ENCODE data around the gene NRG2. TPM values are rescaled to one million over a fixed set of nuclear protein-coding genes. Genes with fewer than 3 reads are reported as not detected.

The NRG2 gene
- total and polyA plus RNA-seq, 2 experiments from 2014 or later, result 0.37 to 1.3 TPM

DNA sequence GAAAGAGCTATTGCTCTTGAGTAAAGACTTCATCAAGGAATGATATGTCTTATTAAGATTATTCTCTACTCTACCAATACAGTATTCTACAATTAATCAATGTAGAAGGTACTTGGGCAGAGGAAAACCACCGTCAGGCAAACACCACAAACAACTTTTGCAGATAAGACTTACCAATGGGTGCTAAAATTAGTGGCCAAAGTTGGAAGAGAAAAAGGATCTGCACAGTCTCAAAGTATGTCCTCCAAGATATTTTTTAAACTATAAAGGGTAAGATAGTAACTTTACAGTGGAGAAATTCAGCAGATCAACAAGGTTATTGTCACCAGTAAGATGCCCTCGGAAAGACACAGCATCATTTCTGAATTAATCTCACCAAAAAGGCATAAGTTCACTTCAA is 38.9 kb downstream of the NRG2 start:
- DNase-seq (ENCODE audit: low spot score) (no peak), ATAC-seq (no peak)
- Histone ChIP-seq H2AFZ (no peak overlapping the region), H3K4me2 (no peak overlapping the region), H3F3A (replicated peaks; ENCODE audit: low read depth) (no peaks in the 10 kb centered on the region), H3K79me2 (replicated peaks; ENCODE audit: insufficient read depth) (no peaks in the 10 kb centered on the region), H3K4me1 (ENCODE audit: insufficient read depth) (no peaks in the 10 kb centered on the region), H3K27me3 (ENCODE audit: insufficient read depth) (no peaks in the 10 kb centered on the region), H3K4me3 (no peak overlapping the region), H3K9me2 (ENCODE audit: insufficient read depth) (no peaks in the 10 kb centered on the region), H3K36me3 (ENCODE audit: insufficient read depth) (no peaks in the 10 kb centered on the region), H4K20me1 (replicated peaks; ENCODE audit: insufficient read depth) (no peaks in the 10 kb centered on the region), H3K27ac (ENCODE audit: low read depth) (no peak overlapping the region)
- H3K9me3 Mint-ChIP-seq, result no peaks in the 10 kb centered on the region
- H3K27ac Mint-ChIP-seq, result no peak overlapping the region
- H3K36me3 Mint-ChIP-seq (ENCODE audit: low read depth), result no peaks in the 10 kb centered on the region
- no peak for TF ChIP-seq JUNB (IDR thresholded peaks at IDR 0.05; ENCODE audit: unreplicated experiment)
- TF ChIP-seq POLR2AphosphoS5 (IDR thresholded peaks at IDR 0.05; ENCODE audit: low read depth), result no peak
- TF ChIP-seq ZNF331 (CRISPR knock-in tag; IDR thresholded peaks at IDR 0.05; ENCODE audit: low read depth), result no peak
- no peak for TF ChIP-seq NANOG (IDR thresholded peaks at IDR 0.05; ENCODE audit: borderline replicate concordance)
- TF ChIP-seq, protein P1, sequence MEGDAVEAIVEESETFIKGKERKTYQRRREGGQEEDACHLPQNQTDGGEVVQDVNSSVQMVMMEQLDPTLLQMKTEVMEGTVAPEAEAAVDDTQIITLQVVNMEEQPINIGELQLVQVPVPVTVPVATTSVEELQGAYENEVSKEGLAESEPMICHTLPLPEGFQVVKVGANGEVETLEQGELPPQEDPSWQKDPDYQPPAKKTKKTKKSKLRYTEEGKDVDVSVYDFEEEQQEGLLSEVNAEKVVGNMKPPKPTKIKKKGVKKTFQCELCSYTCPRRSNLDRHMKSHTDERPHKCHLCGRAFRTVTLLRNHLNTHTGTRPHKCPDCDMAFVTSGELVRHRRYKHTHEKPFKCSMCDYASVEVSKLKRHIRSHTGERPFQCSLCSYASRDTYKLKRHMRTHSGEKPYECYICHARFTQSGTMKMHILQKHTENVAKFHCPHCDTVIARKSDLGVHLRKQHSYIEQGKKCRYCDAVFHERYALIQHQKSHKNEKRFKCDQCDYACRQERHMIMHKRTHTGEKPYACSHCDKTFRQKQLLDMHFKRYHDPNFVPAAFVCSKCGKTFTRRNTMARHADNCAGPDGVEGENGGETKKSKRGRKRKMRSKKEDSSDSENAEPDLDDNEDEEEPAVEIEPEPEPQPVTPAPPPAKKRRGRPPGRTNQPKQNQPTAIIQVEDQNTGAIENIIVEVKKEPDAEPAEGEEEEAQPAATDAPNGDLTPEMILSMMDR (conservative IDR thresholded peaks at IDR 0.05; ENCODE audit: low read depth in 2 of 2), result no peak
- no peak for TF ChIP-seq EZH2phosphoT487 (IDR thresholded peaks at IDR 0.05; ENCODE audit: unreplicated experiment)
- no peak for TF ChIP-seq CREB1 (CRISPR knock-in tag; IDR thresholded peaks at IDR 0.05; ENCODE audit: low read depth)
- TF ChIP-seq, protein P2, sequence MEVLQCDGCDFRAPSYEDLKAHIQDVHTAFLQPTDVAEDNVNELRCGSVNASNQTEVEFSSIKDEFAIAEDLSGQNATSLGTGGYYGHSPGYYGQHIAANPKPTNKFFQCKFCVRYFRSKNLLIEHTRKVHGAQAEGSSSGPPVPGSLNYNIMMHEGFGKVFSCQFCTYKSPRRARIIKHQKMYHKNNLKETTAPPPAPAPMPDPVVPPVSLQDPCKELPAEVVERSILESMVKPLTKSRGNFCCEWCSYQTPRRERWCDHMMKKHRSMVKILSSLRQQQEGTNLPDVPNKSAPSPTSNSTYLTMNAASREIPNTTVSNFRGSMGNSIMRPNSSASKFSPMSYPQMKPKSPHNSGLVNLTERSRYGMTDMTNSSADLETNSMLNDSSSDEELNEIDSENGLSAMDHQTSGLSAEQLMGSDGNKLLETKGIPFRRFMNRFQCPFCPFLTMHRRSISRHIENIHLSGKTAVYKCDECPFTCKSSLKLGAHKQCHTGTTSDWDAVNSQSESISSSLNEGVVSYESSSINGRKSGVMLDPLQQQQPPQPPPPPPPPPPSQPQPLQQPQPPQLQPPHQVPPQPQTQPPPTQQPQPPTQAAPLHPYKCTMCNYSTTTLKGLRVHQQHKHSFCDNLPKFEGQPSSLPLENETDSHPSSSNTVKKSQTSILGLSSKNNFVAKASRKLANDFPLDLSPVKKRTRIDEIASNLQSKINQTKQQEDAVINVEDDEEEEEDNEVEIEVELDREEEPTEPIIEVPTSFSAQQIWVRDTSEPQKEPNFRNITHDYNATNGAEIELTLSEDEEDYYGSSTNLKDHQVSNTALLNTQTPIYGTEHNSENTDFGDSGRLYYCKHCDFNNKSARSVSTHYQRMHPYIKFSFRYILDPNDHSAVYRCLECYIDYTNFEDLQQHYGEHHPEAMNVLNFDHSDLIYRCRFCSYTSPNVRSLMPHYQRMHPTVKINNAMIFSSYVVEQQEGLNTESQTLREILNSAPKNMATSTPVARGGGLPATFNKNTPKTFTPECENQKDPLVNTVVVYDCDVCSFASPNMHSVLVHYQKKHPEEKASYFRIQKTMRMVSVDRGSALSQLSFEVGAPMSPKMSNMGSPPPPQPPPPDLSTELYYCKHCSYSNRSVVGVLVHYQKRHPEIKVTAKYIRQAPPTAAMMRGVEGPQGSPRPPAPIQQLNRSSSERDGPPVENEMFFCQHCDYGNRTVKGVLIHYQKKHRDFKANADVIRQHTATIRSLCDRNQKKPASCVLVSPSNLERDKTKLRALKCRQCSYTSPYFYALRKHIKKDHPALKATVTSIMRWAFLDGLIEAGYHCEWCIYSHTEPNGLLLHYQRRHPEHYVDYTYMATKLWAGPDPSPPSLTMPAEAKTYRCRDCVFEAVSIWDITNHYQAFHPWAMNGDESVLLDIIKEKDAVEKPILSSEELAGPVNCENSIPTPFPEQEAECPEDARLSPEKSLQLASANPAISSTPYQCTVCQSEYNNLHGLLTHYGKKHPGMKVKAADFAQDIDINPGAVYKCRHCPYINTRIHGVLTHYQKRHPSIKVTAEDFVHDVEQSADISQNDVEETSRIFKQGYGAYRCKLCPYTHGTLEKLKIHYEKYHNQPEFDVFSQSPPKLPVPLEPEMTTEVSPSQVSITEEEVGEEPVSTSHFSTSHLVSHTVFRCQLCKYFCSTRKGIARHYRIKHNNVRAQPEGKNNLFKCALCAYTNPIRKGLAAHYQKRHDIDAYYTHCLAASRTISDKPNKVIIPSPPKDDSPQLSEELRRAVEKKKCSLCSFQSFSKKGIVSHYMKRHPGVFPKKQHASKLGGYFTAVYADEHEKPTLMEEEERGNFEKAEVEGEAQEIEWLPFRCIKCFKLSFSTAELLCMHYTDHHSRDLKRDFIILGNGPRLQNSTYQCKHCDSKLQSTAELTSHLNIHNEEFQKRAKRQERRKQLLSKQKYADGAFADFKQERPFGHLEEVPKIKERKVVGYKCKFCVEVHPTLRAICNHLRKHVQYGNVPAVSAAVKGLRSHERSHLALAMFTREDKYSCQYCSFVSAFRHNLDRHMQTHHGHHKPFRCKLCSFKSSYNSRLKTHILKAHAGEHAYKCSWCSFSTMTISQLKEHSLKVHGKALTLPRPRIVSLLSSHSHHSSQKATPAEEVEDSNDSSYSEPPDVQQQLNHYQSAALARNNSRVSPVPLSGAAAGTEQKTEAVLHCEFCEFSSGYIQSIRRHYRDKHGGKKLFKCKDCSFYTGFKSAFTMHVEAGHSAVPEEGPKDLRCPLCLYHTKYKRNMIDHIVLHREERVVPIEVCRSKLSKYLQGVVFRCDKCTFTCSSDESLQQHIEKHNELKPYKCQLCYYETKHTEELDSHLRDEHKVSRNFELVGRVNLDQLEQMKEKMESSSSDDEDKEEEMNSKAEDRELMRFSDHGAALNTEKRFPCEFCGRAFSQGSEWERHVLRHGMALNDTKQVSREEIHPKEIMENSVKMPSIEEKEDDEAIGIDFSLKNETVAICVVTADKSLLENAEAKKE (CRISPR knock-in tag; IDR thresholded peaks at IDR 0.05), result no peak
- TF ChIP-seq STAT1 (IDR thresholded peaks at IDR 0.05; ENCODE audit: unreplicated experiment), result no peak
- no peaks in the 10 kb centered on the region for H3K27me3 Mint-ChIP-seq (ENCODE audit: insufficient read depth, low read depth, poor library complexity)
- H3K4me3 Mint-ChIP-seq, result no peak overlapping the region
- peaks cover 13% of the 10 kb centered on the region for H3K4me1 Mint-ChIP-seq

Measured in GM23338 (cell line).